Astrocyte (in vitro differentiated cells and primary cell): ENCODE measurements around the gene MIB1. TPM values are rescaled to one million over a fixed set of nuclear protein-coding genes. Genes with fewer than 3 reads are reported as not detected.

Source experiments
- DNase-seq: peaks from one replicate; pipeline ENCODE4 v3.0.0-alpha.2; 2010; ENCODE audit warnings: low read depth
- FAIRE-seq: peaks from 2 replicates; lab custom pipeline; 2011; peaks lifted over from hg19 to GRCh38; lab: Jason Lieb, UNC
- H2AFZ ChIP-seq: 2 replicates; pipeline ENCODE4 v1.6.0; 2012; ENCODE audit warnings: low read depth, low read length, inconsistent platforms
- H3K27ac ChIP-seq: 2 replicates; pipeline ENCODE4 v1.5.1; 2011; ENCODE audit warnings: low read depth, low read length, inconsistent platforms
- H3K27me3 ChIP-seq: 2 replicates; pipeline ENCODE4 v1.6.0; 2011; ENCODE audit warnings: low read length, inconsistent platforms; ENCODE audit not compliant: insufficient read depth
- H3K36me3 ChIP-seq: 2 replicates; pipeline ENCODE4 v1.5.1; 2011; ENCODE audit warnings: low read length, inconsistent platforms; ENCODE audit not compliant: insufficient read depth
- H3K4me1 ChIP-seq: 2 replicates; pipeline ENCODE4 v1.5.1; 2011; ENCODE audit warnings: low read length, inconsistent platforms; ENCODE audit not compliant: insufficient read depth
- H3K4me2 ChIP-seq: 2 replicates; pipeline ENCODE4 v1.6.0; 2012; ENCODE audit warnings: low read length, inconsistent platforms
- H3K4me3 ChIP-seq: 2 replicates; pipeline ENCODE4 v1.5.1; 2011; ENCODE audit warnings: low read depth, mild to moderate bottlenecking, low read length, inconsistent platforms; ENCODE audit not compliant: insufficient read depth
- H3K79me2 ChIP-seq: 2 replicates; pipeline ENCODE4 v1.6.0; 2012; ENCODE audit warnings: mild to moderate bottlenecking, low read length, inconsistent platforms; ENCODE audit not compliant: insufficient read depth
- H3K9ac ChIP-seq: 2 replicates; pipeline ENCODE4 v1.6.0; 2012; ENCODE audit warnings: mild to moderate bottlenecking, low read length, inconsistent platforms
- H3K9me3 ChIP-seq: 2 replicates; pipeline ENCODE4 v1.5.1; 2012; ENCODE audit warnings: low read depth, mild to moderate bottlenecking, low read length, inconsistent platforms; ENCODE audit not compliant: insufficient read depth
- H4K20me1 ChIP-seq: 2 replicates; pipeline ENCODE4 v1.6.0; 2012; ENCODE audit warnings: low read length, inconsistent platforms; ENCODE audit not compliant: insufficient read depth
- H3K27ac Mint-ChIP-seq: one replicate; pipeline ENCODE4 v1.8.0; 2021; ENCODE audit warnings: mild to moderate bottlenecking, mixed read lengths; ENCODE audit not compliant: unreplicated experiment
- H3K27me3 Mint-ChIP-seq: one replicate; pipeline ENCODE4 v1.8.0; 2021; ENCODE audit warnings: low read depth, mixed read lengths; ENCODE audit not compliant: unreplicated experiment
- H3K36me3 Mint-ChIP-seq: one replicate; pipeline ENCODE4 v1.8.0; 2021; ENCODE audit warnings: low read depth, mixed read lengths; ENCODE audit not compliant: unreplicated experiment
- H3K4me1 Mint-ChIP-seq: one replicate; pipeline ENCODE4 v1.8.0; 2021; ENCODE audit warnings: low read depth, mixed read lengths; ENCODE audit not compliant: unreplicated experiment
- H3K4me3 Mint-ChIP-seq: one replicate; pipeline ENCODE4 v1.8.0; 2021; ENCODE audit warnings: mild to moderate bottlenecking, moderate library complexity, mixed read lengths; ENCODE audit not compliant: unreplicated experiment
- H3K9me3 Mint-ChIP-seq: one replicate; pipeline ENCODE4 v1.8.0; 2021; ENCODE audit warnings: mild to moderate bottlenecking, mixed read lengths; ENCODE audit not compliant: unreplicated experiment
- CTCF ChIP-seq: IDR thresholded peaks from 2 replicates; pipeline ENCODE4 v1.5.1; 2011; ENCODE audit warnings: low read depth, mild to moderate bottlenecking, inconsistent platforms, low read length, moderate library complexity; ENCODE audit not compliant: insufficient read depth
- EZH2 ChIP-seq: IDR thresholded peaks from 2 replicates; pipeline ENCODE4 v1.6.1; 2012; ENCODE audit warnings: mild to moderate bottlenecking, low read length, inconsistent platforms; ENCODE audit not compliant: insufficient read depth
- total RNA-seq: library from RNA; stranded (reverse); gene quantifications from 2 replicates; pipeline ENCODE4 v1.2.1, GENCODE V29; 2021

MIB1 gene
- total RNA-seq, 1 donor from 2014 or later = 56.1 TPM

- no peak overlapping the region for H3K27ac Mint-ChIP-seq
- peaks cover 11% of the 10 kb centered on the region for H3K4me1 Mint-ChIP-seq
- H3K4me1 ChIP-seq = no peaks in the 10 kb centered on the region
- DNase-seq = no peak
- H2AFZ ChIP-seq = no peak overlapping the region
- H3K79me2 ChIP-seq = no peaks in the 10 kb centered on the region
- no peak overlapping the region for H3K27ac ChIP-seq
- no peaks in the 10 kb centered on the region for H3K27me3 Mint-ChIP-seq
- no peaks in the 10 kb centered on the region for H3K9me3 ChIP-seq
- no peak for TF ChIP-seq EZH2
- TF ChIP-seq CTCF = no peak
- no peak overlapping the region for H3K4me2 ChIP-seq
- H3K36me3 Mint-ChIP-seq = peaks cover 1% of the 10 kb centered on the region
- H4K20me1 ChIP-seq = peaks cover 4% of the 10 kb centered on the region
- H3K9me3 Mint-ChIP-seq = no peaks in the 10 kb centered on the region
- no peak for FAIRE-seq
- H3K4me3 Mint-ChIP-seq = no peak overlapping the region
- no peaks in the 10 kb centered on the region for H3K27me3 ChIP-seq
- no peaks in the 10 kb centered on the region for H3K36me3 ChIP-seq
- H3K9ac ChIP-seq = no peak overlapping the region
- no peak overlapping the region for H3K4me3 ChIP-seq
These were observed 113.4 kb downstream of the MIB1 start for GRCh38 chr18:21853775-21854552.

- peaks cover 11% of the 10 kb centered on the region for H3K4me1 Mint-ChIP-seq
These were observed 114.8 kb downstream of the MIB1 start for GRCh38 chr18:21855432-21855831.

More at GRCh38 chr18:21855432-21855831, 114.8 kb downstream of the MIB1 start:
- H3K9ac ChIP-seq = no peak overlapping the region
- no peaks in the 10 kb centered on the region for H3K27me3 Mint-ChIP-seq
- no peaks in the 10 kb centered on the region for H3K4me1 ChIP-seq
- H3K9me3 ChIP-seq = no peaks in the 10 kb centered on the region
- no peak overlapping the region for H3K4me2 ChIP-seq
- no peaks in the 10 kb centered on the region for H3K27me3 ChIP-seq
- FAIRE-seq (no peak), DNase-seq (no peak)
- peaks cover 4% of the 10 kb centered on the region for H4K20me1 ChIP-seq
- no peak overlapping the region for H2AFZ ChIP-seq
- H3K36me3 ChIP-seq = peaks cover 4% of the 10 kb centered on the region
- H3K27ac ChIP-seq = no peak overlapping the region
- H3K36me3 Mint-ChIP-seq = peaks cover 1% of the 10 kb centered on the region
- no peak overlapping the region for H3K4me3 Mint-ChIP-seq
- H3K4me3 ChIP-seq = no peak overlapping the region
- no peak overlapping the region for H3K27ac Mint-ChIP-seq
- no peaks in the 10 kb centered on the region for H3K9me3 Mint-ChIP-seq
- H3K79me2 ChIP-seq = no peaks in the 10 kb centered on the region
- no peak for TF ChIP-seq EZH2
- no peak for TF ChIP-seq CTCF
